Right atrium auricular region (tissue), 2 donors: ENCODE measurements around the gene ANKS1B. TPM values are rescaled to one million over a fixed set of nuclear protein-coding genes. Genes with fewer than 3 reads are reported as not detected.
A peak's percentile ranks its signal among the peaks of the same experiment; 100 is the strongest.

ENCODE experiments used
- DNase-seq: peaks from one replicate; pipeline ENCODE4 v3.0.0-alpha.2; 2019; ENCODE audit warnings: low spot score
- H3K27ac ChIP-seq, 2 donors: fragments of 200-600 bp; sonication (generic); 1 replicate in 1 of 2; 2 replicates in 1 of 2; pipeline ENCODE4 v1.5.1; 2016 to 2019
- H3K27me3 ChIP-seq, 2 donors: fragments of 200-600 bp; sonication (generic); one replicate each; pipeline versions ENCODE4 v1.5.1 to v1.6.0; 2017 to 2019
- H3K36me3 ChIP-seq: fragments of 200-600 bp; sonication (generic); one replicate; pipeline ENCODE4 v1.5.1; 2016
- H3K4me1 ChIP-seq, 2 donors: fragments of 200-600 bp; sonication (generic); one replicate each; pipeline versions ENCODE4 v1.5.1 to v1.6.0; 2017 to 2019
- H3K4me3 ChIP-seq, 2 donors: fragments of 200-600 bp; sonication (generic); 1 replicate in 1 of 2; 2 replicates in 1 of 2; pipeline ENCODE4 v1.5.1; 2017 to 2019; ENCODE audit warnings: mild to moderate bottlenecking in 1 of 2, moderate library complexity in 1 of 2
- H3K9me3 ChIP-seq, 2 donors: fragments of 200-600 bp; sonication (generic); one replicate each; pipeline ENCODE4 v1.5.1; 2019
- total RNA-seq, 2 donors: library from RNA; depleted of rRNA; stranded (reverse); fragments of >200 nt; gene quantifications; one replicate each; pipeline ENCODE4 v1.1.0, GENCODE V29; 2016
- TF ChIP-seq, protein P1 (sequence below), 2 donors: fragments of 200-600 bp; sonication (generic); IDR thresholded peaks; one replicate each; pipeline ENCODE4 v1.5.1; 2019; ENCODE audit warnings: antibody characterized with exemption in 2 of 2

Gene ANKS1B
- total RNA-seq, 2 donors from 2014 or later, result 2.4 to 3.1 TPM

DNA sequence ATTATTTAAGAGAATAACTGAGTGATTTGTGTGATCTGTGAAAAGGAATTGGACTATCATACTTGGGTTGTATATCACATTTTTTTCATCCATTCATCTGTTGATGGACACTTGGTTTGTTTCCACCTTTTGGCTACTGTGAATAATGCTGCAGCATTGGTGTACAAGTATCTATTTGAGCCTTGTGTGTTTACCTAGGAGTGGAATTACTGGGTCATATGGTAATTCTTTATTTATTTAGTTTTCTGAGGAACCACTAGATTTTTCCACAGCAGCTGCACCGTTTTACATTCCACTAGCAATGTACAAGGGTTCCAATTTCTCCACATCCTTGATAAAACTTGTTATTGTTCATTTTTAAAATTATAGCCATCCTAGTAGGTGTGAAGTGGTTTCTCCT lies 1283.6 kb downstream of the ANKS1B start:
- Histone ChIP-seq H3K27me3 (no peaks in the 10 kb centered on the region), H3K9me3 (no peaks in the 10 kb centered on the region), H3K36me3 (no peaks in the 10 kb centered on the region), H3K4me3 (no peak overlapping the region), H3K27ac (no peak overlapping the region), H3K4me1 (peaks cover 0 to 20% of the 10 kb centered on the region in 2 donors)
- DNase-seq, result no peak
- TF ChIP-seq, protein P1, sequence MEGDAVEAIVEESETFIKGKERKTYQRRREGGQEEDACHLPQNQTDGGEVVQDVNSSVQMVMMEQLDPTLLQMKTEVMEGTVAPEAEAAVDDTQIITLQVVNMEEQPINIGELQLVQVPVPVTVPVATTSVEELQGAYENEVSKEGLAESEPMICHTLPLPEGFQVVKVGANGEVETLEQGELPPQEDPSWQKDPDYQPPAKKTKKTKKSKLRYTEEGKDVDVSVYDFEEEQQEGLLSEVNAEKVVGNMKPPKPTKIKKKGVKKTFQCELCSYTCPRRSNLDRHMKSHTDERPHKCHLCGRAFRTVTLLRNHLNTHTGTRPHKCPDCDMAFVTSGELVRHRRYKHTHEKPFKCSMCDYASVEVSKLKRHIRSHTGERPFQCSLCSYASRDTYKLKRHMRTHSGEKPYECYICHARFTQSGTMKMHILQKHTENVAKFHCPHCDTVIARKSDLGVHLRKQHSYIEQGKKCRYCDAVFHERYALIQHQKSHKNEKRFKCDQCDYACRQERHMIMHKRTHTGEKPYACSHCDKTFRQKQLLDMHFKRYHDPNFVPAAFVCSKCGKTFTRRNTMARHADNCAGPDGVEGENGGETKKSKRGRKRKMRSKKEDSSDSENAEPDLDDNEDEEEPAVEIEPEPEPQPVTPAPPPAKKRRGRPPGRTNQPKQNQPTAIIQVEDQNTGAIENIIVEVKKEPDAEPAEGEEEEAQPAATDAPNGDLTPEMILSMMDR (IDR thresholded peaks at IDR 0.05), result no peak

DNA sequence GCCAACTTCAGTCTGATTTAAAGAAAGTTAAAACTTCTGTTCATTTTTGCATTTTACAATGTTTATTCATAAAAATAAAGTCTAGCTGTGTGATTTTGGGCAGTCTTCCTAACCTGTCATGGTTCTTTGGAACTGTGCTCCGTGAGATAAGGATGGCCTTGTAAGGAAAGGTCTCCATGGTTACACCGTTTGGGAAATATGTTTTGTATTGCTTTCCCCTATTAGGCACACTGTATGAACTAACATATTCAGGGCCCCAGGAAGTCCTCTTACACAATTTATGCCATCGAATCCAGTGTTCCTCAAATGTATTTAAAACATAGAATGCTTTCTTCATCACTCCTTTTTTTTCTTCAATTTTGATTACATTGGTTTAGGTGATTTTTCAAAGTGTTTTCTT lies 1285.2 kb downstream of the ANKS1B start:
- peaks cover 0 to 20% of the 10 kb centered on the region in 2 donors for H3K4me1 ChIP-seq
- no peaks in the 10 kb centered on the region for H3K36me3 ChIP-seq
- H3K4me3 ChIP-seq, result no peak overlapping the region
- no peak overlapping the region for H3K27ac ChIP-seq
- no peaks in the 10 kb centered on the region for H3K27me3 ChIP-seq
- TF ChIP-seq, protein P1 (IDR thresholded peaks at IDR 0.05), result no peak
- no peak for DNase-seq
- H3K9me3 ChIP-seq, result no peaks in the 10 kb centered on the region

DNA sequence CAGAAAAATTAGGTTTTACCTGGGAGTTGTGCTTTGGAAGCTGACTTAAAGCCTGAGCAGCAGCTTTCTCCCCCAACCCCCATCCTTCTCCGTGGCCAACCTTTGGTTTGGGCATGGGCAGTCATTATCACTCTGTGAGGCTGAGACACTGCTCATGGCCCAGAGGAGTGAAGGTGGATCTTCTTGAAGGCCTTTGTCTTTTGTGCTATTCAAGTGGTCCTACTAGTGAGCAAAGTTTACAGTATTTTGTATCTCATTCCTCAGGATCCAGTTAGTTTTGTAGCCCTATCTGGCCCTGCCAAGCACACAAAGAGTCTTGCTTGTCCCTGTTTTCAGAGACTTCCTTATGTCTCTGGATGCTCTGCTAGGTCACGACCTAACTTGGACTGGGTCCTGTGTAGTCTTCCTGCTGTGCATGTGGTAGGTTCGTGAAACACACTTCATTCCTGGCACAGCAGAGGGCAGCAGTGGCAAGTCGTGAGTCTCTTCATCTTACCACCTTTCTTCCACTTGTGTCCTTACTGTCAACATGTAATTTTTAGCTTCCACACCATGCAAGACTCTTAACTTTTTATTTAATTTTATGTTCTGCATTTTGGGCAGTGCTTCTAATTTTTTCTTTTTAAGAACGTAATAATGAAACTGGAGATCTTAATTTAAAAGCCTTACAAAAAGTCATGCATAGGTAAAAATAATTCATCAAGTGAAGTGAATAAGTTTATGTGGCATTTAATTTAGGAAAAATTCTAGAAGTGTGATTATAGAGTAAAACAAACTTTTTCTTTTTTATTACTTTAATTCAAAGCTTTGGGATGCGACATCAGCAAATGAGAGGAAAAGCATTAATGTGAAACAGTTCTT lies 1285.9 kb downstream of the ANKS1B start:
- H3K27ac ChIP-seq, result no peak overlapping the region

DNA sequence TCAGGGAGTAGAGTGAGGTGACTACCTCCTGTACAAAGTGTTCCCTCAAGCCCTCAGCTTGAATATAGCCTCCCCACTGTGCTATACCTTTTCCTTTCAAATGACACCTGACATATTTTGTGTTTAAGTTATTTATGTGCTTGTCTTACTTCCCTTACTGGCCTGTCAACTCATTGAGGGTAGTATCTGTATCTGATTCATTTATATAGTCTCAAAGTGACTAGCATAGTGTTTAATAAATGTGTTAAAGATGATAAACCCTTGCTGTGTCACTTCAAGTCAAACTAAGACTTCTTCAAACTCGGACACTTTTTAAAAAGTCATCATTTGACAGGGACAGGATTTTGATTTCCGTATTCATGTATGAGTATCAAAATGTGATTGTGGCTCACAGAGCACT lies 1287.5 kb downstream of the ANKS1B start:
- H3K36me3 ChIP-seq, result no peaks in the 10 kb centered on the region

More for the DNA sequence above, 1285.9 kb downstream of the ANKS1B start:
- Histone ChIP-seq H3K36me3 (no peaks in the 10 kb centered on the region), H3K4me1 (peaks cover 0 to 20% of the 10 kb centered on the region in 2 donors), H3K27me3 (no peaks in the 10 kb centered on the region), H3K9me3 (no peaks in the 10 kb centered on the region), H3K4me3 (no peak overlapping the region)
- DNase-seq, result peak; percentile 71
- TF ChIP-seq, protein P1 (IDR thresholded peaks at IDR 0.05), result peak; percentile 44 to 69

DNA sequence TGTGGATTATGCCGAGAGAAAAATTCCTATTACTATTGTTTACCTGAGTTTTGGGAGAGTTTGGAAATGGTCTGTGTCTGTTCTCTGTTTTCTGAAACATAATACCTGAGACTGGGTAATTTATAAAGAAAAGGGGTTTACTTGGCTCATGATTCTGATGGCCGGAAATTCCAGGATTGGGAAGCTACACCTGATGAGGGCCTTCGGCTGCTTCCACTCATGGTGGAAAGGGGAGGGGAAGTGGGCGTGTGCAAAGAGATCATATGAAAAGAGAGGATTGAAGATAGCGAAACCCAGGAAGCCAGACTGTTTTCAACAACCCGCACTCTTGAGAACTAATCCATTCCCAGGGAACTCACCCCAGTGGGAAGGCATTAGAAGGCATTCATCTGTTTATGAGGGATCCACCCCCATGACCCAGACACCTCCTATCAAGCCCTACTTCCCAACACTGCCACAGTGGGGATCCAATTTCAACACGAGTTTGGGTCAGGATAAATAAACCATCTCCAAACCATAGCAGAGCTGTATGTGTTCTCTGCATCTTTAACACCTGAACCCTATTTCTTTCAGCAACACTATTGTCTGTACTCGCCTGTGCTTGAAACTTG lies 1288.6 kb downstream of the ANKS1B start:
- H3K36me3 ChIP-seq, result no peaks in the 10 kb centered on the region
- H3K27ac ChIP-seq, result no peak overlapping the region
- no peak overlapping the region for H3K4me3 ChIP-seq
- H3K9me3 ChIP-seq, result no peaks in the 10 kb centered on the region
- TF ChIP-seq, protein P1 (IDR thresholded peaks at IDR 0.05), result no peak
- H3K27me3 ChIP-seq, result no peaks in the 10 kb centered on the region
- no peak for DNase-seq
- peaks cover 0 to 20% of the 10 kb centered on the region in 2 donors for H3K4me1 ChIP-seq

More for the DNA sequence above, 1287.5 kb downstream of the ANKS1B start:
- DNase-seq, result no peak
- TF ChIP-seq, protein P1 (IDR thresholded peaks at IDR 0.05), result no peak
- Histone ChIP-seq H3K27me3 (no peaks in the 10 kb centered on the region), H3K9me3 (no peaks in the 10 kb centered on the region), H3K4me3 (no peak overlapping the region), H3K4me1 (peaks cover 0 to 20% of the 10 kb centered on the region in 2 donors), H3K27ac (no peak overlapping the region)
